ENCODE results near the gene CD47.

DNA sequence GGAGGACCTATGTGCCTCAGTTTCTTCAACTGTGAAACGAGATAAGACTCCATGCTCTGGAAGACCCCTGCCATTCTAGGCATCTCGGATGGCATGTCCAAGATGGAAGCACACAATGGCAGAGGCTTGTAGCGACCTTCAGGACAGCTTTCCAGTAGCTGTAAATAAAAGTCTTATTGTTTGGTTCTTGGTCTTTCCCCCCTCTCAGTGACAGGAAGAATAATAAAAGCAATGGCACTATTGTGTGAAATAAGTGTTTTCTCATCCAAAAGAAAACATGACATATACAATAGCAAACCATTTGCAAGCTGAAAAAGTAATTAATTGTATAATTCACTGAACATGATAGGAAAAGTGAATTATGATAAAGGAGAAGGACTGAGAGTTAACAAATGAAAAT lies 32.5 kb upstream of the CD47 start:
- TF ChIP-seq, protein P1, sequence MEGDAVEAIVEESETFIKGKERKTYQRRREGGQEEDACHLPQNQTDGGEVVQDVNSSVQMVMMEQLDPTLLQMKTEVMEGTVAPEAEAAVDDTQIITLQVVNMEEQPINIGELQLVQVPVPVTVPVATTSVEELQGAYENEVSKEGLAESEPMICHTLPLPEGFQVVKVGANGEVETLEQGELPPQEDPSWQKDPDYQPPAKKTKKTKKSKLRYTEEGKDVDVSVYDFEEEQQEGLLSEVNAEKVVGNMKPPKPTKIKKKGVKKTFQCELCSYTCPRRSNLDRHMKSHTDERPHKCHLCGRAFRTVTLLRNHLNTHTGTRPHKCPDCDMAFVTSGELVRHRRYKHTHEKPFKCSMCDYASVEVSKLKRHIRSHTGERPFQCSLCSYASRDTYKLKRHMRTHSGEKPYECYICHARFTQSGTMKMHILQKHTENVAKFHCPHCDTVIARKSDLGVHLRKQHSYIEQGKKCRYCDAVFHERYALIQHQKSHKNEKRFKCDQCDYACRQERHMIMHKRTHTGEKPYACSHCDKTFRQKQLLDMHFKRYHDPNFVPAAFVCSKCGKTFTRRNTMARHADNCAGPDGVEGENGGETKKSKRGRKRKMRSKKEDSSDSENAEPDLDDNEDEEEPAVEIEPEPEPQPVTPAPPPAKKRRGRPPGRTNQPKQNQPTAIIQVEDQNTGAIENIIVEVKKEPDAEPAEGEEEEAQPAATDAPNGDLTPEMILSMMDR (IDR thresholded peaks at IDR 0.05; ENCODE audit: insufficient read depth, low read length) = no peak
- no peak for TF ChIP-seq POLR2AphosphoS5 (IDR thresholded peaks at IDR 0.05; ENCODE audit: low read depth)
- no peak for TF ChIP-seq GABPA (IDR thresholded peaks at IDR 0.05; ENCODE audit: low read depth)
- TF ChIP-seq, protein P2, sequence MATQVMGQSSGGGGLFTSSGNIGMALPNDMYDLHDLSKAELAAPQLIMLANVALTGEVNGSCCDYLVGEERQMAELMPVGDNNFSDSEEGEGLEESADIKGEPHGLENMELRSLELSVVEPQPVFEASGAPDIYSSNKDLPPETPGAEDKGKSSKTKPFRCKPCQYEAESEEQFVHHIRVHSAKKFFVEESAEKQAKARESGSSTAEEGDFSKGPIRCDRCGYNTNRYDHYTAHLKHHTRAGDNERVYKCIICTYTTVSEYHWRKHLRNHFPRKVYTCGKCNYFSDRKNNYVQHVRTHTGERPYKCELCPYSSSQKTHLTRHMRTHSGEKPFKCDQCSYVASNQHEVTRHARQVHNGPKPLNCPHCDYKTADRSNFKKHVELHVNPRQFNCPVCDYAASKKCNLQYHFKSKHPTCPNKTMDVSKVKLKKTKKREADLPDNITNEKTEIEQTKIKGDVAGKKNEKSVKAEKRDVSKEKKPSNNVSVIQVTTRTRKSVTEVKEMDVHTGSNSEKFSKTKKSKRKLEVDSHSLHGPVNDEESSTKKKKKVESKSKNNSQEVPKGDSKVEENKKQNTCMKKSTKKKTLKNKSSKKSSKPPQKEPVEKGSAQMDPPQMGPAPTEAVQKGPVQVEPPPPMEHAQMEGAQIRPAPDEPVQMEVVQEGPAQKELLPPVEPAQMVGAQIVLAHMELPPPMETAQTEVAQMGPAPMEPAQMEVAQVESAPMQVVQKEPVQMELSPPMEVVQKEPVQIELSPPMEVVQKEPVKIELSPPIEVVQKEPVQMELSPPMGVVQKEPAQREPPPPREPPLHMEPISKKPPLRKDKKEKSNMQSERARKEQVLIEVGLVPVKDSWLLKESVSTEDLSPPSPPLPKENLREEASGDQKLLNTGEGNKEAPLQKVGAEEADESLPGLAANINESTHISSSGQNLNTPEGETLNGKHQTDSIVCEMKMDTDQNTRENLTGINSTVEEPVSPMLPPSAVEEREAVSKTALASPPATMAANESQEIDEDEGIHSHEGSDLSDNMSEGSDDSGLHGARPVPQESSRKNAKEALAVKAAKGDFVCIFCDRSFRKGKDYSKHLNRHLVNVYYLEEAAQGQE (IDR thresholded peaks at IDR 0.05; ENCODE audit: insufficient replicate concordance, low read depth) = no peak
- TF ChIP-seq SPI1 (IDR thresholded peaks at IDR 0.05; ENCODE audit: borderline replicate concordance, low read depth) = no peak

All from HL-60 (cell line).